ENCODE data around the gene PPP1R9B.

- TF ChIP-seq CTCF (conservative IDR thresholded peaks at IDR 0.05) (no peak), ZFX (IDR thresholded peaks at IDR 0.05) (no peak)
Observed at GRCh38 chr17:50155115-50155819, 4.8 kb upstream of the PPP1R9B start.

All from C4-2B (cell line).